SK-N-SH treated with all-trans-retinoic acid at 6 μM for 48 hours (cell line): ENCODE measurements around the gene CTIF.

Experiments
- ATAC-seq: fragments of 200-7000 bp; cut with Tn5 transposase; 3 replicates; pipeline ENCODE4 v1.9.1; 2020; ENCODE audit warnings: mild to moderate bottlenecking, moderate library complexity
- ARNTL ChIP-seq: fragments of 450-650 bp; formaldehyde crosslinking; IDR thresholded peaks from 2 replicates; pipeline ENCODE4 v1.5.0; 2020; ENCODE audit warnings: low read depth, mild to moderate bottlenecking, moderate library complexity, borderline replicate concordance
- BACH2 ChIP-seq: fragments of 250-450 bp; sonication (Bioruptor Pico); IDR thresholded peaks from 2 replicates; pipeline ENCODE4 v1.9.0; 2021; ENCODE audit warnings: mild to moderate bottlenecking, borderline replicate concordance
- CSRNP3 ChIP-seq: fragments of 250-450 bp; sonication (Bioruptor Pico); IDR thresholded peaks from 2 replicates; pipeline ENCODE4 v1.5.1; 2021; ENCODE audit warnings: mild to moderate bottlenecking, moderate library complexity
- GLIS3 ChIP-seq: fragments of 250-450 bp; sonication (Bioruptor Pico); IDR thresholded peaks from 2 replicates; pipeline ENCODE4 v1.5.0; 2020; ENCODE audit warnings: mild to moderate bottlenecking, moderate library complexity
- OSR1 ChIP-seq: fragments of 250-450 bp; sonication (Bioruptor Pico); IDR thresholded peaks from 2 replicates; pipeline ENCODE4 v1.8.0; 2022; ENCODE audit warnings: moderate library complexity, mild to moderate bottlenecking, inconsistent platforms
- PATZ1 ChIP-seq: fragments of 250-450 bp; sonication (Bioruptor Pico); IDR thresholded peaks from 2 replicates; pipeline ENCODE4 v1.8.0; 2020; ENCODE audit warnings: mild to moderate bottlenecking, moderate library complexity, borderline replicate concordance
- POU6F1 ChIP-seq: fragments of 250-450 bp; sonication (Bioruptor Pico); IDR thresholded peaks from 2 replicates; pipeline ENCODE4 v1.8.0; 2021; ENCODE audit warnings: low read depth, mild to moderate bottlenecking, moderate library complexity, borderline replicate concordance
- SNAI2 ChIP-seq: fragments of 250-450 bp; sonication (Bioruptor Pico); IDR thresholded peaks from 2 replicates; pipeline ENCODE4 v1.5.0; 2020; ENCODE audit warnings: mild to moderate bottlenecking, moderate library complexity
- TCF4 ChIP-seq: fragments of 250-450 bp; sonication (Bioruptor Pico); IDR thresholded peaks from 2 replicates; pipeline ENCODE4 v1.8.0; 2021; ENCODE audit warnings: mild to moderate bottlenecking, moderate library complexity, borderline replicate concordance
- TOX ChIP-seq: fragments of 250-450 bp; sonication (Bioruptor Pico); IDR thresholded peaks from 2 replicates; pipeline ENCODE4 v1.8.0; 2021; ENCODE audit warnings: mild to moderate bottlenecking, moderate library complexity, borderline replicate concordance
- ZC3H10 ChIP-seq: fragments of 250-450 bp; sonication (Bioruptor Pico); IDR thresholded peaks from 2 replicates; pipeline ENCODE4 v1.5.1; 2021; ENCODE audit warnings: mild to moderate bottlenecking, moderate library complexity
- ZFP3 ChIP-seq: fragments of 250-450 bp; sonication (Bioruptor Pico); IDR thresholded peaks from 2 replicates; pipeline ENCODE4 v1.5.0; 2020; ENCODE audit warnings: mild to moderate bottlenecking, moderate library complexity
- ZFP30 ChIP-seq: fragments of 450-650 bp; formaldehyde crosslinking; IDR thresholded peaks from 2 replicates; pipeline ENCODE4 v1.5.0; 2022; ENCODE audit warnings: mild to moderate bottlenecking, moderate library complexity
- ZNF565 ChIP-seq: fragments of 450-650 bp; formaldehyde crosslinking; conservative IDR thresholded peaks from 2 replicates; pipeline ENCODE4 v1.5.0; 2020; ENCODE audit warnings: low read depth, mild to moderate bottlenecking, moderate library complexity
- ZNF70 ChIP-seq: fragments of 450-650 bp; formaldehyde crosslinking; IDR thresholded peaks from 2 replicates; pipeline ENCODE4 v1.5.0; 2020; ENCODE audit warnings: mild to moderate bottlenecking, moderate library complexity
- ZNF8 ChIP-seq: fragments of 450-650 bp; formaldehyde crosslinking; IDR thresholded peaks from 2 replicates; pipeline ENCODE4 v1.5.0; 2020; ENCODE audit warnings: mild to moderate bottlenecking, moderate library complexity

CTIF gene

GRCh38 chr18:48735080-48735676, 196.3 kb downstream of the CTIF start:
- TF ChIP-seq BACH2 (CRISPR knock-in tag) = no peak
- TF ChIP-seq TOX = no peak
- TF ChIP-seq SNAI2 (CRISPR knock-in tag) = no peak
- ATAC-seq = peak; percentile 53

GRCh38 chr18:48735681-48736255, 196.9 kb downstream of the CTIF start:
- no peak for TF ChIP-seq POU6F1 (CRISPR knock-in tag)
- no peak for TF ChIP-seq BACH2 (CRISPR knock-in tag)
- no peak for TF ChIP-seq CSRNP3 (CRISPR knock-in tag)
- no peak for TF ChIP-seq ZC3H10 (CRISPR knock-in tag)
- TF ChIP-seq TCF4 = no peak
- no peak for TF ChIP-seq ZNF8 (CRISPR knock-in tag)
- TF ChIP-seq ZFP30 (CRISPR knock-in tag) = no peak
- TF ChIP-seq ZNF565 = no peak
- no peak for TF ChIP-seq SNAI2 (CRISPR knock-in tag)
- no peak for TF ChIP-seq ZNF70 (CRISPR knock-in tag)
- TF ChIP-seq ZFP3 (CRISPR knock-in tag) = no peak
- no peak for TF ChIP-seq ARNTL (CRISPR knock-in tag)
- no peak for ATAC-seq

GRCh38 chr18:48736321-48737260, 197.8 kb downstream of the CTIF start:
- ATAC-seq = no peak
- TF ChIP-seq TCF4 (no peak), SNAI2 (CRISPR knock-in tag) (no peak), GLIS3 (CRISPR knock-in tag) (no peak), POU6F1 (CRISPR knock-in tag) (no peak), ZNF70 (CRISPR knock-in tag) (no peak), CSRNP3 (CRISPR knock-in tag) (no peak), OSR1 (CRISPR knock-in tag) (no peak)
- TF ChIP-seq, all 23 proteins: peak for 0

- ATAC-seq = no peak
- TF ChIP-seq CSRNP3 (CRISPR knock-in tag) (no peak), SNAI2 (CRISPR knock-in tag) (no peak), PATZ1 (CRISPR knock-in tag) (no peak), ZC3H10 (CRISPR knock-in tag) (no peak), GLIS3 (CRISPR knock-in tag) (no peak)
Observed at GRCh38 chr18:48739266-48740067, 200.6 kb downstream of the CTIF start.
